MM.1S (cell line): ENCODE measurements around the gene HARS2.

Experiments
- DNase-seq: peaks from one replicate; pipeline ENCODE4 v3.0.0-alpha.2; 2015
- H2AFZ ChIP-seq: fragments of 300-600 bp; sonication (generic); 2 replicates; pipeline ENCODE4 v1.6.0; 2016; ENCODE audit warnings: antibody characterized with exemption, low read length
- H3F3A ChIP-seq: fragments of 300-600 bp; sonication (generic); 2 replicates; pipeline ENCODE4 v1.6.1; 2016; ENCODE audit warnings: mild to moderate bottlenecking, antibody characterized with exemption, low read length, moderate library complexity, mixed read lengths; ENCODE audit not compliant: insufficient read depth
- H3K27ac ChIP-seq: fragments of 300-600 bp; sonication (generic); 2 replicates; pipeline ENCODE4 v1.5.1; 2016; ENCODE audit warnings: mild to moderate bottlenecking, low read length
- H3K27me3 ChIP-seq: fragments of 300-600 bp; sonication (generic); replicated peaks from 2 replicates; pipeline ENCODE4 v1.6.0; 2016; ENCODE audit warnings: low read length; ENCODE audit not compliant: insufficient read depth
- H3K36me3 ChIP-seq: fragments of 300-600 bp; sonication (generic); replicated peaks from 2 replicates; pipeline ENCODE4 v1.6.1; 2016; ENCODE audit warnings: mild to moderate bottlenecking, low read length, mixed read lengths; ENCODE audit not compliant: insufficient read depth
- H3K4me1 ChIP-seq: fragments of 300-600 bp; sonication (generic); 2 replicates; pipeline ENCODE4 v1.6.1; 2016; ENCODE audit warnings: low read length, mixed read lengths
- H3K4me2 ChIP-seq: fragments of 300-600 bp; sonication (generic); 2 replicates; pipeline ENCODE4 v1.6.0; 2016; ENCODE audit warnings: low read depth, low read length
- H3K4me3 ChIP-seq: fragments of 300-600 bp; sonication (generic); 2 replicates; pipeline ENCODE4 v1.5.1; 2016; ENCODE audit warnings: low read length, mixed read lengths
- H3K79me2 ChIP-seq: fragments of 300-600 bp; sonication (generic); 2 replicates; pipeline ENCODE4 v1.6.1; 2016; ENCODE audit warnings: mixed run types, low read length, mixed read lengths
- H3K9ac ChIP-seq: fragments of 300-600 bp; sonication (generic); 2 replicates; pipeline ENCODE4 v1.6.1; 2016; ENCODE audit warnings: low read length, mixed read lengths
- H3K9me2 ChIP-seq: fragments of 300-600 bp; sonication (generic); replicated peaks from 2 replicates; pipeline ENCODE4 v1.6.1; 2016; ENCODE audit warnings: mild to moderate bottlenecking, low read length, mixed read lengths; ENCODE audit not compliant: insufficient read depth
- H3K9me3 ChIP-seq: fragments of 300-600 bp; sonication (generic); replicated peaks from 2 replicates; pipeline ENCODE4 v1.6.1; 2016; ENCODE audit warnings: mild to moderate bottlenecking, low read length, mixed read lengths; ENCODE audit not compliant: insufficient read depth
- H4K20me1 ChIP-seq: fragments of 300-600 bp; sonication (generic); 2 replicates; pipeline ENCODE4 v1.6.1; 2016; ENCODE audit warnings: mild to moderate bottlenecking, low read length, moderate library complexity, mixed read lengths; ENCODE audit not compliant: insufficient read depth
- EZH2 ChIP-seq: fragments of 300-600 bp; sonication (generic); optimal IDR thresholded peaks from 2 replicates; pipeline ENCODE3; 2017; ENCODE audit warnings: low read depth, mild to moderate bottlenecking, antibody characterized with exemption, low read length, mixed read lengths
- EZH2phosphoT487 ChIP-seq: fragments of 300-600 bp; sonication (generic); IDR thresholded peaks from 2 replicates; pipeline ENCODE4 v1.6.1; 2018; ENCODE audit warnings: antibody characterized with exemption, low read length
- TF ChIP-seq, protein P1 (sequence below): fragments of 300-600 bp; sonication (generic); IDR thresholded peaks from 2 replicates; pipeline ENCODE4 v1.5.1; 2016; ENCODE audit warnings: antibody characterized with exemption, low read length, mixed read lengths

HARS2 gene

DNA sequence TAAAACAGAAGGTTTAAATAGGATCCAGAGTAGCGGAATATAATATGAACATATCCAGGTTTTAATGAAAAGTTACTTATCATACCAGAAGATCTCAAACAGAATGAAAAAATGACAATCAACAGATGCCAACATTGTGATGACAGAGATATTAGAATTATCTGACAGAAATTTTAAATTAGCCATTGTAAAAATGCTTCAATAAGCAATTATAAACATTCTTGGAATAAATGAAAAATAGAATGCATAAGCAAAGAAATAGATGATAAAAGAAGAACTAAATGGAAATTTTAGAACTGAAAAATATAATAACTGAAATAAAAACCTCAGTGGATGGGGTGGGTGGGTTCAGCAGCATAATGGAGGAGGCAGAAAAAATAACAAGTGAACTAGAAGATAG is 46.2 kb downstream of the HARS2 start:
- TF ChIP-seq EZH2phosphoT487, result no peak
- Histone ChIP-seq H3K79me2 (no peaks in the 10 kb centered on the region), H3K9me2 (no peaks in the 10 kb centered on the region), H3K27me3 (no peaks in the 10 kb centered on the region), H3K9me3 (no peaks in the 10 kb centered on the region), H3K4me2 (no peak overlapping the region), H3K4me1 (no peaks in the 10 kb centered on the region), H2AFZ (no peak overlapping the region), H3K4me3 (no peak overlapping the region), H3K9ac (no peak overlapping the region), H3K36me3 (no peaks in the 10 kb centered on the region), H4K20me1 (no peaks in the 10 kb centered on the region), H3F3A (no peaks in the 10 kb centered on the region), H3K27ac (no peak overlapping the region)
- no peak for DNase-seq

DNA sequence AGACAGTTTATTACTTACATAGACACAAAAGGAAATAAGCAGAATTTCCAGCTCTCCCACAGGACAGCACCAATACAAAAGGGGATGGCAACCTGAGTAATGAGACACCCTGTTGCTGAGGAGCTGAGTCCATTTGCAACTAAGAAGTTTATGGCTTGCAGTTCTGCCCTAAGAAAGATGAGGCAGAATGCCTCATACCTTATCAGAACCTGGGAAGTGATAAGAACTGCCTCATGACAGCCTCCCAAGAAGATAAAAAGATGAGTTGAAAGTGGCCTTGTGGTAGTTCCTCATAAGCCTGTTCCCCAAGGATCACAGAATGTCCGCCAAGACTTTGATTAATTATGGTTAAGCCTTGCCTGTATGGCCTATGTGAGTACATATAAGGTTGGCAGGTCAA is 50.7 kb downstream of the HARS2 start:
- H3K4me1 ChIP-seq, result no peaks in the 10 kb centered on the region
- H3K4me3 ChIP-seq, result no peak overlapping the region
- no peak overlapping the region for H3K27ac ChIP-seq
- H3K9me3 ChIP-seq, result no peaks in the 10 kb centered on the region
- TF ChIP-seq, protein P1, sequence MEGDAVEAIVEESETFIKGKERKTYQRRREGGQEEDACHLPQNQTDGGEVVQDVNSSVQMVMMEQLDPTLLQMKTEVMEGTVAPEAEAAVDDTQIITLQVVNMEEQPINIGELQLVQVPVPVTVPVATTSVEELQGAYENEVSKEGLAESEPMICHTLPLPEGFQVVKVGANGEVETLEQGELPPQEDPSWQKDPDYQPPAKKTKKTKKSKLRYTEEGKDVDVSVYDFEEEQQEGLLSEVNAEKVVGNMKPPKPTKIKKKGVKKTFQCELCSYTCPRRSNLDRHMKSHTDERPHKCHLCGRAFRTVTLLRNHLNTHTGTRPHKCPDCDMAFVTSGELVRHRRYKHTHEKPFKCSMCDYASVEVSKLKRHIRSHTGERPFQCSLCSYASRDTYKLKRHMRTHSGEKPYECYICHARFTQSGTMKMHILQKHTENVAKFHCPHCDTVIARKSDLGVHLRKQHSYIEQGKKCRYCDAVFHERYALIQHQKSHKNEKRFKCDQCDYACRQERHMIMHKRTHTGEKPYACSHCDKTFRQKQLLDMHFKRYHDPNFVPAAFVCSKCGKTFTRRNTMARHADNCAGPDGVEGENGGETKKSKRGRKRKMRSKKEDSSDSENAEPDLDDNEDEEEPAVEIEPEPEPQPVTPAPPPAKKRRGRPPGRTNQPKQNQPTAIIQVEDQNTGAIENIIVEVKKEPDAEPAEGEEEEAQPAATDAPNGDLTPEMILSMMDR, result no peak
- TF ChIP-seq EZH2phosphoT487 (no peak), EZH2 (no peak)
- H3K9ac ChIP-seq, result no peak overlapping the region
- H3K4me2 ChIP-seq, result no peak overlapping the region
- no peak for DNase-seq
- no peaks in the 10 kb centered on the region for H3K9me2 ChIP-seq
- no peaks in the 10 kb centered on the region for H3F3A ChIP-seq
- H4K20me1 ChIP-seq, result no peaks in the 10 kb centered on the region
- no peaks in the 10 kb centered on the region for H3K36me3 ChIP-seq
- no peak overlapping the region for H2AFZ ChIP-seq
- no peaks in the 10 kb centered on the region for H3K27me3 ChIP-seq
- H3K79me2 ChIP-seq, result no peaks in the 10 kb centered on the region
